GM23338 (cell line): ENCODE results near the gene NLRP1. TPM values are rescaled to one million over a fixed set of nuclear protein-coding genes. Genes with fewer than 3 reads are reported as not detected.

Experiments used
- ATAC-seq: fragments of 200-7000 bp; cut with Tn5 transposase; 3 replicates; pipeline ENCODE4 v1.9.1; 2020
- DNase-seq: peaks from one replicate; pipeline ENCODE4 v3.0.0-alpha.2; 2015; ENCODE audit warnings: low spot score
- H2AFZ ChIP-seq: fragments of 200-600 bp; sonication (generic); 2 replicates; pipeline ENCODE4 v1.8.0; 2016; ENCODE audit warnings: antibody characterized with exemption, mild to moderate bottlenecking, moderate library complexity
- H3F3A ChIP-seq: fragments of 200-600 bp; sonication (generic); replicated peaks from 2 replicates; pipeline ENCODE4 v1.8.0; 2017; ENCODE audit warnings: antibody characterized with exemption, mixed run types, low read depth
- H3K27ac ChIP-seq: fragments of 200-600 bp; sonication (generic); 2 replicates; pipeline ENCODE4 v1.6.1; 2016; ENCODE audit warnings: low read depth
- H3K27me3 ChIP-seq: fragments of 200-600 bp; sonication (generic); 2 replicates; pipeline ENCODE4 v1.8.0; 2016; ENCODE audit warnings: mild to moderate bottlenecking, mixed run types, moderate library complexity; ENCODE audit not compliant: insufficient read depth
- H3K36me3 ChIP-seq: fragments of 200-600 bp; sonication (generic); 2 replicates; pipeline ENCODE4 v1.8.0; 2016; ENCODE audit warnings: mild to moderate bottlenecking; ENCODE audit not compliant: insufficient read depth
- H3K4me1 ChIP-seq: fragments of 200-600 bp; sonication (generic); 2 replicates; pipeline ENCODE4 v1.8.0; 2016; ENCODE audit warnings: mild to moderate bottlenecking, moderate library complexity; ENCODE audit not compliant: insufficient read depth
- H3K4me2 ChIP-seq: fragments of 200-600 bp; sonication (generic); 2 replicates; pipeline ENCODE4 v1.7.1; 2017; ENCODE audit warnings: mixed run types
- H3K4me3 ChIP-seq: fragments of 200-600 bp; sonication (generic); 2 replicates; pipeline ENCODE4 v1.6.1; 2016; ENCODE audit warnings: mixed run types
- H3K79me2 ChIP-seq: fragments of 200-600 bp; sonication (generic); replicated peaks from 2 replicates; pipeline ENCODE4 v1.8.0; 2017; ENCODE audit warnings: mild to moderate bottlenecking; ENCODE audit not compliant: insufficient read depth
- H3K9me2 ChIP-seq: fragments of 200-600 bp; sonication (generic); 2 replicates; pipeline ENCODE4 v1.8.0; 2017; ENCODE audit not compliant: insufficient read depth
- H4K20me1 ChIP-seq: fragments of 200-600 bp; sonication (generic); replicated peaks from 2 replicates; pipeline ENCODE4 v1.8.0; 2017; ENCODE audit warnings: mild to moderate bottlenecking; ENCODE audit not compliant: insufficient read depth
- H3K27ac Mint-ChIP-seq: 2 replicates; pipeline ENCODE4 v1.8.0; 2020; ENCODE audit warnings: inconsistent platforms, mild to moderate bottlenecking, moderate library complexity, mixed read lengths
- H3K27me3 Mint-ChIP-seq: 3 replicates; pipeline ENCODE4 v1.8.0; 2022; ENCODE audit warnings: low read depth, mild to moderate bottlenecking, moderate library complexity, mixed read lengths, inconsistent platforms; ENCODE audit not compliant: insufficient read depth, poor library complexity
- H3K36me3 Mint-ChIP-seq: 3 replicates; pipeline ENCODE4 v1.8.0; 2021; ENCODE audit warnings: low read depth, mild to moderate bottlenecking, inconsistent platforms, moderate library complexity, mixed read lengths
- H3K4me1 Mint-ChIP-seq: 3 replicates; pipeline ENCODE4 v1.8.0; 2020; ENCODE audit warnings: mild to moderate bottlenecking, inconsistent platforms, mixed read lengths
- H3K4me3 Mint-ChIP-seq: 3 replicates; pipeline ENCODE4 v1.8.0; 2021; ENCODE audit warnings: moderate library complexity, mild to moderate bottlenecking, inconsistent platforms, mixed read lengths
- H3K9me3 Mint-ChIP-seq: 3 replicates; pipeline ENCODE4 v1.8.0; 2020; ENCODE audit warnings: moderate library complexity, mild to moderate bottlenecking, inconsistent platforms, mixed read lengths
- CREB1 ChIP-seq: fragments of 250-450 bp; sonication (Bioruptor Pico); IDR thresholded peaks from 2 replicates; pipeline ENCODE4 v1.5.0; 2020; ENCODE audit warnings: low read depth, mild to moderate bottlenecking, moderate library complexity
- EZH2 ChIP-seq: fragments of 200-600 bp; sonication (generic); IDR thresholded peaks from one replicate; pipeline ENCODE4 v1.8.0; 2017; ENCODE audit warnings: antibody characterized with exemption, mild to moderate bottlenecking, low read depth; ENCODE audit not compliant: unreplicated experiment
- JUNB ChIP-seq: IDR thresholded peaks from one replicate; pipeline ENCODE4 v1.6.1; 2016; ENCODE audit warnings: antibody characterized with exemption; ENCODE audit not compliant: unreplicated experiment
- POLR2AphosphoS5 ChIP-seq: IDR thresholded peaks from 2 replicates; pipeline ENCODE4 v1.6.1; 2016; ENCODE audit warnings: antibody characterized with exemption, low read depth
- REST ChIP-seq: IDR thresholded peaks from one replicate; pipeline ENCODE4 v1.6.1; 2018; ENCODE audit warnings: antibody characterized with exemption; ENCODE audit not compliant: unreplicated experiment
- ZNF114 ChIP-seq: fragments of 250-450 bp; sonication (Bioruptor Pico); IDR thresholded peaks from 2 replicates; pipeline ENCODE4 v1.5.0; 2020; ENCODE audit warnings: mild to moderate bottlenecking, moderate library complexity
- ZNF331 ChIP-seq: fragments of 250-450 bp; sonication (Bioruptor Pico); IDR thresholded peaks from 2 replicates; pipeline ENCODE4 v1.5.0; 2020; ENCODE audit warnings: low read depth, mild to moderate bottlenecking, moderate library complexity
- ZNF462 ChIP-seq: fragments of 250-450 bp; sonication (Bioruptor Pico); IDR thresholded peaks from 2 replicates; pipeline ENCODE4 v1.5.0; 2020; ENCODE audit warnings: mild to moderate bottlenecking, moderate library complexity
- polyA plus RNA-seq: library from polyadenylated mRNA; unstranded; fragments of >200 nt; fragmentation: Nextera tagmentation; extraction: Ambion mirVana; gene quantifications from 2 replicates; pipeline ENCODE4 v1.2.1, GENCODE V29; 2016
- total RNA-seq: library from RNA; depleted of rRNA; stranded (reverse); fragments of >200 nt; shearing (Covaris generic); gene quantifications from 2 replicates; pipeline ENCODE4 v1.2.3, GENCODE V29; 2014
- TF ChIP-seq, protein P1 (sequence below): IDR thresholded peaks from 2 replicates; pipeline ENCODE4 v1.6.1; 2016; ENCODE audit warnings: antibody characterized with exemption

Gene NLRP1
- total and polyA plus RNA-seq, 2 experiments from 2014 or later, result 7.6 to 16.2 TPM

DNA sequence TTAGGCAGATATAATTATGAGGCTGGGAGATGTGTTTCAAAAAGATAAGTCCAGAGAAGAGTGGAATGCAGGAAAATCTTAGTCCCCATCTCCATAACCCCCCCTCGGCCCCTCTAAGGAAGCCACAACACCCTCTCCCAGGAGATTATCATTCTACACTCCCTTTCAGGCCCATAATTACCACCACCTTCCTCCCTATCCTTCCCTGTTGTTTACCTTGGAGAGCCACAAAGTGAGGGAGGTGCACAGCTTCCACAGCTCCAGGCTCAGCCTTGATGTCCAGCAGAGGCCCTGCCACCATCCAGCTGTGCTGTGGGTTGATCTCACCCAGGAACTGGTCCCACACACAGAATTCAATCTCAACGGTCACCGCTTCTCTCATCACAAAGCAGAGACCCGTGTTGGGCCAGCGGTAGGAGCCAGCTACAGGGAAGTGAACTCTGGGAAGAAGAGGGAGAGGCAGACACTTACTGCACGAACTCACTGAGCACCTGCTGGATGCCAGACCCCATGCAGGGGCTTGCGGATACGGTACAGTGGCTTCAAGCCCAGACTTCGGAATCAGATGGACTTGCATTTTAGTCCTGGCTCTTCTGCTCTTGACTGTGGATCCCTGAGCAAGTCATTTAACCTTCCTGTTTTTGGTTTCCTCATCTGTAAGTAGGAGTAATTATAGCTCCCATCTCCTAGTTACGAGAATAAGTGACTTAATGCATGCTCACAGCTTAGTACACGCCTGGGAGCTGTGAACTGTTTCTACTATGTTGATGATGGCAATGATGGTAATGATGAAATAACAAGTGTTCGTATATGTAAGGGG, 53.8 kb downstream of the NLRP1 start:
- Histone ChIP-seq H4K20me1 (no peaks in the 10 kb centered on the region), H3K4me3 (no peak overlapping the region), H3K79me2 (no peaks in the 10 kb centered on the region), H2AFZ (no peak overlapping the region), H3K27me3 (no peaks in the 10 kb centered on the region), H3F3A (no peaks in the 10 kb centered on the region), H3K4me2 (no peak overlapping the region), H3K27ac (no peak overlapping the region), H3K4me1 (no peaks in the 10 kb centered on the region), H3K36me3 (no peaks in the 10 kb centered on the region), H3K9me2 (no peaks in the 10 kb centered on the region)
- TF ChIP-seq CREB1 (CRISPR knock-in tag), result no peak
- TF ChIP-seq, protein P1, sequence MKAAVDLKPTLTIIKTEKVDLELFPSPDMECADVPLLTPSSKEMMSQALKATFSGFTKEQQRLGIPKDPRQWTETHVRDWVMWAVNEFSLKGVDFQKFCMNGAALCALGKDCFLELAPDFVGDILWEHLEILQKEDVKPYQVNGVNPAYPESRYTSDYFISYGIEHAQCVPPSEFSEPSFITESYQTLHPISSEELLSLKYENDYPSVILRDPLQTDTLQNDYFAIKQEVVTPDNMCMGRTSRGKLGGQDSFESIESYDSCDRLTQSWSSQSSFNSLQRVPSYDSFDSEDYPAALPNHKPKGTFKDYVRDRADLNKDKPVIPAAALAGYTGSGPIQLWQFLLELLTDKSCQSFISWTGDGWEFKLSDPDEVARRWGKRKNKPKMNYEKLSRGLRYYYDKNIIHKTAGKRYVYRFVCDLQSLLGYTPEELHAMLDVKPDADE, result no peak
- TF ChIP-seq REST, result no peak
- no peak for TF ChIP-seq ZNF331 (CRISPR knock-in tag)
- no peak for TF ChIP-seq EZH2
- TF ChIP-seq JUNB, result no peak
- no peak for TF ChIP-seq POLR2AphosphoS5
- no peak for TF ChIP-seq ZNF462 (CRISPR knock-in tag)
- no peak for TF ChIP-seq ZNF114
- Mint-ChIP-seq H3K4me1 (no peaks in the 10 kb centered on the region; the same call in 2 of the 3 replicates), H3K4me3 (no peak overlapping the region), H3K9me3 (no peaks in the 10 kb centered on the region), H3K27ac (no peak overlapping the region), H3K36me3 (no peaks in the 10 kb centered on the region), H3K27me3 (peaks cover 2% of the 10 kb centered on the region)
- DNase-seq (no peak), ATAC-seq (no peak)
